ENCODE results near the gene GPC6.

- no peak for TF ChIP-seq MAX (IDR thresholded peaks at IDR 0.05; ENCODE audit: insufficient read depth, insufficient read length)
- TF ChIP-seq CTCF (IDR thresholded peaks at IDR 0.05; ENCODE audit: extremely low read depth in 1 of 2, insufficient read depth in 1 of 2, low read depth in 1 of 2, low read length in 2 of 2): no peak
Measured at GRCh38 chr13:93674337-93674755, 447.7 kb downstream of the GPC6 start.

All from endothelial cell of umbilical vein (primary cell).